G401.6 (cell line): Measurements from ENCODE around the gene MFGE8.

Experiments
- FAIRE-seq: peaks from 2 replicates; lab custom pipeline; 2012; peaks lifted over from hg19 to GRCh38; lab: Jason Lieb, UNC

Gene MFGE8

DNA sequence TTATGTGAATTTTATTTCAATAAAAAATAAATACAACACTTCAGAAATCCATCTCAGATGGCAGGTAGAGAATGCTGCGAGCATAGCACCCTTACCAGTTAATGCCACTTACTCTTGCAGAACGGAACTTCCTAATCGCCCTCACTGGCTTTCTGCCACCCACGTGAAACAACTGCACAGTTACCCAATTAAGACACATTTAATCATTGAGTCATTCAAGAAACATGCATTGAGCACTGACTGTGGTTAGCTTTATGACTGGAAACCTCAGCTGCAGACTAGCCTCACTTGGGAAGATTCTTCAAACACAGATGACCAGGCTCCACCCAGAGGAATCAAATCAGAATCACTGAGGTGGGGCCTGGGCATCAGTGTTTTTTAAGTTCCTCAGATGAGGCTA lies 5.6 kb upstream of the MFGE8 start:
- FAIRE-seq, result no peak

DNA sequence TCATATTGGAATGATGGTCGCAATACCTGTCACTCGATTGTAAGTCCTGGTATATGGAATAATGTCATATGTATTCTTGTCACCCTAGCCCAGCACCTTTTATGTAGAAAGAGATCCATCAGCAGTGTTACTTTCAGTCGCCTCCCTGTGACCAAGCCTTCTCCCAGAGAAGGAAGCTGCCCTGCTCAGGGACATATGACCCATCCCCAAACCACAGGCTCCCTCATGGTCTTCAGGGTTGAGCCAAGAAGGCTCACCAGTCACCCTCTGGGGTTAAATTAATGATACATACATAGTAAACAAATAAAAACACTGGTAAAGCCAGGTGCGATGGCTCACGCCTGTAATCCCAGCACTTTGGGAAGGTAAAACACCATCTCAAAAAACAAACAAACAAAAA lies 4.6 kb upstream of the MFGE8 start:
- no peak for FAIRE-seq

DNA sequence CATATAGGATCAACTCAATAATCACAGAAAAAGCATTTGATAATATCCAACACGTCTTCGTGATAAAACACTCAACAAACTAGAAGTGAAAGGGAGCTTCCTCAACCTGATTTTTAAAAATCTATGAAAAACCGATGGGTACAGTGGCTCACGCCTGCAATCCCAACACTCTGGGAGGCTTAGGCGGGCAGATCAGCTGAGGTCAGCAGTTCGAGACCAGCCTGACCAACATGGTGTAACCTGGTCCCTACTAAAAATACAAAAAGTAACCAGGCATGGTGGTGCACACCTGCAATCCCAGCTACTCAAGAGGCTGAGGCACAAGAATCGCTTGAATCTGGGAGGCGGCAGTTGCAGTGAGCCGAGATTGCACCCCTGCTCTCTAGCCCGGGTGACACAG lies 2.2 kb upstream of the MFGE8 start:
- no peak for FAIRE-seq

DNA sequence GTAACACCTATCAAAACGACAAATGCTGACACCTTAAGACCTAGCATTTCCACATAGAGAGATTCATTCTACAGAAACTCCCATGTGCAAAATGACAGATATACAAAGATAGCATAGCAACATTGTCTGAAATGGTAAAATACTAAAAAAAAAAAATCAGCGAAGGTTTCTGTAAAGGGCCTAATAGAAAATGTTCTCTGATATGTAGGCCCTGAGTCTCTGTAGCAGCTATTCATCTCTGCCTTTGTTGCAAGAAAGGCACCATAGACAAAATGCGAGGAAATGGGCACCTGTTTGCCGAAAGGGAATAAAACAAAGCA lies 631 bp upstream of the MFGE8 start:
- no peak for FAIRE-seq

DNA sequence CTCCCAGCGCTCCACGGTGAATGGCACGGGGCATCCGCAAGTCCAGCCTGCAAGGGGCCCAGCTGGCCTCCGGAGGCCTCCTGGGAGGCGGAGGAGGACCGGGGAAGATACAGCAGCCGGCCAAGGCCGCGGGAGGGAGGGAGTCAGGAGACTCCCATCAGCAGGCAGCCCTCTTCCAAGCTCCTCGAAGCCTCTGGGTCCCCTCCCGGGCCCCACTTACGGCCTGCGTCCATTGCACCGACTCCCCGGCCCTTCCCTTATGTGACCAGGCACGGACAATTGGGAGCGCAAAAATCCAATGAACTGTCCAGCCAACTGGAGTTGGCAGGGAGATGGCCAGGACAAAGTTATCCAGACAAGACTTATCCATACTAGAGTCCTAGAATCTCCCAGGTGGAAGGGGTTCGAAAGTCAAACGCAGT lies 668 bp downstream of the MFGE8 start:
- no peak for FAIRE-seq

DNA sequence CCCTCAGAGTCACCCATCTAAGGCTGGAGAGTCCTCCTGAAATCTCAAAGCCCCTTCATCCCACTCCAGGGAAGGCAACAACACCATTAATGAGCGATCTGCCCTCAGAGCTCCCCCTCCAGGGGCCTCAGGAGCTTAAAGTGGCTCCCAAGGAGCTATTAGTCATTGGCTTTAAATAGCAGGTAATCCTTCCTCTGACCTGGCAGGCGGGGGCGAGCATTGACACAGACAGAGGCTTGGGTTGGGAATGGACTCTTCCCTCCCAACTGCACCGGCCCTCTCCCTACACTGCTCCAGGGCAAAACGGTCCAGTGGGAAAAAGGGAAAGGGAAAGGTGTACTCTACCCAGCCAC lies 1.4 kb downstream of the MFGE8 start:
- FAIRE-seq, result no peak

DNA sequence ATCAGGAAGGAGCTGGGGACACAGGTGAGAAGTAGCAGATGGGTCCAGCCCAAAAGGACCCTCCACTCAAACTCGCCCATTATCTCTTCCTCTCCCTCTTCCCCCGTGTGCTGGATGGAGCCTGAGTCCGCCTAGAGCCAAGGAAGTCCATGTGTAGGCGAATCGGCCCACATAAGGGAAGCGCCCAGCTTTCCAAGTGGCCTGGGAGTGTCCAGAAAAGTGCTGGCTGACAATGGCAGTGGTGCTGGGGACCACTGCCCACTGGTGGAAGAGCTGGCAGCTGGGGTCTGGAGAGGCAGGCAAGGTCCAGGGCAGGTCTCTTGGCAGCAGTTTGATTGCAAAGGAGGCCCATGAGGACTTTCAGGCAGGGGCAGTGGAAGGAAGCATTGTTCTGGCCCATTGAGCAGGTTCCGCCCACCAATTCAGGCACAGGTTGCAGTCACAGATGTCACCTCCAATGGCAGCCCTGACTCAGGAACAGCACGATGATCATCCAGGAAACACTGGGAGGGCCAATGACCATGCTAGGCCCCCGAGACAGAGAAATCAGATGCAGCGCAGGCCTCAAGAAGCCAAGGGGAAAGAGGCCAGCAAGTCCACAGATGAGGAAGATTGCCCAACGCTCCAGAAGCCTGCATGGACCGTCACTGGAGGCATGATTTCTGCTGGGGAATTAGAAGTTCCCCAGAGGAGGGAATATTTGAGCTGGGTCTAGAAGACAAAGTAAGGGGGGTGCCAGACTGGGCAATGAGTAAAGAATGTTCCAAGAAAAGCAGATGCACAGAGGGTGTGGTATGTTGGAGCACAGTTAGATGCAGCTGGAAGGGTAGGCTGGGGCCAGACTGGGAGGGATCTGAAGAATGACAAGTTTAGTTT lies 3.0 kb downstream of the MFGE8 start:
- no peak for FAIRE-seq

DNA sequence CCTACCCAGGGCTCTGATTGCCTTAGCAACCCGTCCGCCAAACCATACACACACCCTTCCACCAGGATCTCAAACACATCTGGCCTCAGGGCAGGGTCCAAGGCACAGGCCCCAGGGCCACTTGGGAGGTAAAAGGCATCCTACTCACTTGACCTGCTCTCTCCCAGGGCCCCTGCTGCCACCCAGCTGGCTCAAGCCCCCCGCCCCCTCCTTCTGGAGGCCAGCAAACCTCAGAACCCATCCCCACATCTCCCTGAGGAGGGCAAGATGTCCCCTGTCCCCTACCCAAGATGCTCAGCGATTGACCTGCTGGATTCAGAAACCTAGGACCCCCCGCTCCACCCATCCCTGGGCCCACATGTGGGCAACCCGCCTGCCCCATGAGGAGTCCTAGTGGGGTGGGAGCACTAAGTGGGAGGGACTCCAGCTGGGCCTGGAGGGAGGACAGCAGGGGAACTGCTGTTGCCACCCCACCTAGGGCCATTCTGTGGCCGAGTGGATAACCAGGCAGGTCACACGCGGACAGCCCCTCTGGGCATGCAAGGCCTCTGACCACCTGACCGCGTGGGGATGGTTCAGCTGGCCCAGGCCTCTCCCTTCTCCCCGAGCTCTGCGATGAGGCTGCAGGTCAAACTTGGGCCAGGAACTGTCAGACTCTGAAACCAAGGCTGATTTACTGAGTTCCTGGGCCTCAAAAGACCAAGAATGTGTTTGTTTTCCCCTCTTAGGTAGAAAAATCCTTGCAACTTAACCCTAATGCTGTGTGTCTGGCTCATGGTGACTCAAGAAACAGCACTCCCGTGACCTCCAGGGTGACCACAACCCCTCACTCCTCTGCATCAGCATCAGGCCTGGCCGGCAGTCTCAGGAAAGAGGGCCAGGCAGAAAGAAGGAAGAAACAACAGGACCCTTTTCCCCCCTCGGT lies 4.2 kb downstream of the MFGE8 start:
- no peak for FAIRE-seq

DNA sequence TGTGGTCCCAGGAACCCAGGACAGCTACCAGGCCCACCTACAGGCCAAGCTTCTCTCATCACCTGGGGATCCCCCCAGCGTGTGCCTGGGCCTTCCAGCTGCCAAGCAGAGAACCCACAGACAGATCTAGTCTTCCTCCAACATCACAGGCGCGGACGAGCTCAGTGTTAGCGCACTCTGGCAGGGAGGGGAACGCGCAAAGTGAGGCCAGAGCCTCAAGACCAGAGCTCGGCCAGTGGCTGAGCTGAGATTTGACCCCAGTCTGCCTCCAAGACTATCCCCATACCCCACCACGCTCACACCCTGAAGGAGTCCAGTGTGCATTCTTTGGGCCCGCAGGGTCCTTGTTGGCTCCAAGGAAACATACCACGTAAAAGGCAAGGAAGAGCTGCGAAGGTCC lies 5.1 kb downstream of the MFGE8 start:
- no peak for FAIRE-seq

DNA sequence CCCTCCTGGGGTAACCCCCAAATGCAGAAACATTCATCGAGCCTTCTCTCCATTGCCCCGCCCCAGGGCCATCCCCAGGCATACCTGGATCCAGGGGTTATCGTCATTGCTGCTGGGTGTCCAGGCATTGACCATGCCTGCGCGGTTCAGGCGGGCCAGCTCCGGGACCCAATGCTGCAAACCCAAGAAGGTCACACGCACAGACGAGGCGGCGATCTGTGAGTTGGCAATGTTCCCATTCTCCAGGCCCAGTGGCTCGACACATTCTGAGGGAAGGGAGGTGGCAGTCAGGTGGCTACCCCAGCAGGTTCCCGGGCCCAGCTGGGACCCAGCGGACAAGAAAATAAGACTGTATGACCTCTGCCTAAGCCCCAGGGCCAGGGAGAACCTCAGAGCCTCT lies 6.1 kb downstream of the MFGE8 start:
- FAIRE-seq, result no peak

DNA sequence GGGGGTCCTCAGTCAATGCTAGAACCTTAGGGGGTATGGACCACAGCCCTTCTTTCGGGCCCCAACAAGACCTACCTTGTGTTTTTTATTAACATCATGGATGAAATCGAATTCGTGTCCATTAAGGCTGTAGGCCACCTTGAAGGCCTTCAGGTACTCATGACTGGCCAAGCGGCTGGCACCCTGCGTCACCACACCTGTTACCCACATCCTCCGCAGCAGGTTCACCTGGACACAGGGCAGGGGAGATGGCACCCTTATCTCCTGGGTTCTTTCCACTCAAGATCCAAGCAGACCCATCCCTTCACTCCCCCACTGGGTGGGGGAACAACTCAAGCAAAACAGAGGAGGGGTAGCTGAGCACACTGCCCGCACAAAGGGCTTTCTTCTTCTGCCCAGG lies 6.6 kb downstream of the MFGE8 start:
- FAIRE-seq, result no peak

DNA sequence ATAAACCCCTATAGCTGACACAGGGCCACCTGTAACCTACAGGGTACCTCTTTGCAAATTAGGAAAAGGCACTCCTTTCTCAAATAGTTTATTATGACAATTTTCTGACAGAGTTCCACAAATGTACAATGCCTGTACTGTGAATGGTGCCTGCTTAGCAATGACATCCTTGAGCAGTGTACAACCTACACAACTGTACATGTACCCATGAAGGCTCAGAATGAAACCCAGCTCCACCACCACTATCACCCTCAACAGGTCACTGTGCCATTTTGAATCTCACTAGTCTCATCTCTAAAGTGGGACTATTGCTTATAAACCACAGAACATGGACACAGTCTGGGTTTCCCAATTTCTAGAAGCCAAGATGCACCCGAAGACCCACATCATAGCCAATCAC lies 7.0 kb downstream of the MFGE8 start:
- FAIRE-seq, result no peak

DNA sequence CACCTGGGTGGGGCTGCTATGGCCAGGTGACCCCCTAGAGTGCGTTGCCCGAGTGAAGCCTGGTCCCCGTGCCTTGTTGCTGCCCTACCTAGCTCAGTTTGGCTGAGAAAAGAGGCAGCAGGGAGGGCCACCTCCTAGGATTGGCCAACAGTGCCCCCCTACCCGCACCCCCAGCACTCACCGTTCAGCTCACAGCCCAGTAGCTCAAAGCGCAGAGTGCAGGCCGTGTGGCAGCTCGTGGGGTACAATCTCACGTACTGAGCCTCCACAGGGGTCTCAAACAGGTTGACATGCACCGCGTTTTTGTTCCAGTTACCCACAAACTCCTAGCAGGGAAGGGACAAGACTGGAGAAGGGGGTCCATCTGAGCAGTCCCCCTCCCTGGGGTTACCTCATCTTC lies 7.6 kb downstream of the MFGE8 start:
- no peak for FAIRE-seq

DNA sequence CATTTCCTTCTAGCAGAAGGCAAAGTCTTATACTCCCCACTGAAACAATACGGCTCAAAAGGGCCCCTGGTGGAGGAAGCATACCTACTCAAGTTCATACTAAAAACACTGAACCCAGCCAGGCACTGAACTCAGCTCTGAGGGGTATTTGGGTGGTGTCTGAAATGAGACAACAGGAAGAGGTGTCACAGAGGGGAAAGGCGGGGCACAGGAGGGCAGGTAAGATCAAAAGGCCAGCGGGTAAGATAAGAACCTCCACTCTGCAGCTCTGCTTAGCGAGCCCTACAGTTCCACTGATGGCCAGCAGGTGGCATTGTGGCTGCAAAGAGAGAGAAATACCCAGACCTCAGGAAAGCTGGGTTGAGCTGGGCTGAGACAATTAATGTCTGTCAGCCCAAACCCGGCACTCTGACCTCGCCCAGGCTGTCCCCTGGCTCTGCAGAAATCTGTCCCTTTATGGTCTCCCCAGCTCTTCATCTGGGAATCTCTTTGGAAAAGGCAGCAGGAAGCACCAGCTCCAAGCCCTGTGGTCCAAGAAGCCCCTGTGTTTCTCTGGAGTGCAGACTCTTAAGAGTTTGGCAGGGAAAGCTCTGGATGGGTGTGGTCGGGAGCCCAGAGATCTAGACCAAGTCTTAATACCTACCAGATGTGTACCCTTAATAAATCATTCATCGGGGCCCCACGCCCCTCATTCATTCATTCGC lies 8.4 kb downstream of the MFGE8 start:
- no peak for FAIRE-seq

DNA sequence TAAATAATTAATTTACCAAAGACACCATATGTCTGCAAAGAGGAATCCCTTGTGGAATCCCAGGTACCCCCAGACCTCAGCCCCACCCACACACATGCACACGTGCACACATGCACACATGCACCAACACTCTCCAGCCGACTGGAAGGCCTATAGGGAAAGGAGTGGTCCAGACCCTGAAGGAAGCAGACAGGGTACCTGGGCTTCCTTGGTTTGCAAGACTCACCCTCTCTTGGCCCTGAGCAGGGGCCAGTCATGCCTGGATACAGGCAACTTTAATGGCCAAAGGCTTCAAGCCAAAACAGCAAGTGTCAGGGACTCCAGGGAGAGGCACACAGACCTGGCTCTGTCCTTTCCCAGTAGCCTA lies 8.9 kb downstream of the MFGE8 start:
- FAIRE-seq, result no peak

DNA sequence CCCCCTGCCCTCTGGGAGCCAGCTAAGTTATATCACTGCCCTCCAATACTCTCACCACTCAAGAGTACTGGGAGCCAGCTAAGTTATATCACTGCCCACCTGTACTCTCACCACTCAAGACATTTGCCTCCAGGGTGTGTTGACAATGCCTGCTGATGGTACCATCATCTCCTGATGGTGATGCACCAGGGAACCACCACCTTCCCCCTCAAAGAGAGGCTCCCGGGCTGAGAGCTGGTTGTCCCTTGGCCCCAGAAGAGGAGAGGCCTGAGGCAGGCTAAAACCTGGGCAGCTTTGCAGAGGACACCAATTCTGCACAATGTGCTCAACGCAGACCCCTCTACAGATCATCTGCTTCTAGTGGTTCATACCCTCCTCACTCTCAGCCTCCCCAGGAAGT lies 10.3 kb downstream of the MFGE8 start:
- FAIRE-seq, result no peak

DNA sequence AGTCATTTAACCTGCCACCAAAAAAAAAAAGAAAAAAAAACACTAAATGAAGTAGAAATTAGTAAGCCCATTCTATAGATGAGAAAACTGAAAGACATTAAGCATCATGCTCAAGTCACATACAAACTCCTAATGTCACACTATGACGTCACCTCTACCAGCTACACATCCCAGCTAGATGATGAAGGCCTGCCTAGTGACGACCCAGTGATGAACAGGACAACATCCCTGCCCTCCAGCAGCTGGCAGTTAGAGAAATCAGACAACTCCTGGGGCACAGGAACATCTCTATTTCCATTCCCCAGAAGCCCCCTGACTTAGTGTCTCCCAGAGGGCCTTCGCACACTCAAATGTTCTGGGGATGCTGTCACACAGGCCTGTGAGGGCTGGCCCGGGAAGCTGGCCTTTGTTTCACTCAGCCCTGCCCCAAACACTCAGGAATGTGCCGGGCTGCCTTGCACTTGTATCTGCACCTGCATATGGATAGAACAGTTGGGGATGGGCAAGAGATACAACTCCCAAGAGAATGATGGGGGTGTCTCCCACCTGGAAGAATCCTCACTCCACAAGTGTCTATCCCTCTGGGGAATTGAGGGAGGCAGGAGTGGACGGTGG lies 10.9 kb downstream of the MFGE8 start:
- no peak for FAIRE-seq

DNA sequence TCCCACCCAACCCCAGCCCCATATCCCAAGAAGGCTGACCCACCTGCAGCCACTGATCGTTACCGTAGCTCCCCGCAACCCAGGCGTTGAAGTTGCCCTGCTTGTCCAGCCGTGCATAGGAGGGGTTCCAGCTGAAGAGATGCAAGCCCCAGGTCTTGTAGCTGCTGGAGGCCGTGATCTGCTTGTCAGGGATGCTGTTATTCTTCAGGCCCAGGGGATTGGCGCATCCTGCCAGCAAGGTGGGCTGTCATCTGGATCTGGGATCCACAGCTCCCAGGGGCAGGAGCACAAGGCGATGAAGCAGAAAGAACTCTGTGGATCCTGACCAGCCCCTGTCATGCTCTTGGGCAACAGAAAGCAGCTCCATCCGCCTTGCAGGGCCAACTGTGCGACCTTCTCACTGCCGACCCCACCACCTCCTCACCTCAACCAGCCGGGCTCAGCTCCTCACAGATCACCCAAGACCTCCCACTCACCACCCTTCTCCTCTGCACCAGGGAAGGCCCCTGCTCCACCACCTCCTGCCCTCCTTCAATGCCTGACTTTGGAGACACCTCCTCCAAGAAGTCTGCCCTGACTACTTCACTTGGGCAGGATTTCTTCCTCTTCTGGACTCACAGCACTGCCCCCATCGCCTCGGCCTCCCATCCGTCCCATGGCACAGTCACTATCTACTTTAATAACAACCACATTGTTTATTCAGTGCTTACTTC lies 11.5 kb downstream of the MFGE8 start:
- no peak for FAIRE-seq

DNA sequence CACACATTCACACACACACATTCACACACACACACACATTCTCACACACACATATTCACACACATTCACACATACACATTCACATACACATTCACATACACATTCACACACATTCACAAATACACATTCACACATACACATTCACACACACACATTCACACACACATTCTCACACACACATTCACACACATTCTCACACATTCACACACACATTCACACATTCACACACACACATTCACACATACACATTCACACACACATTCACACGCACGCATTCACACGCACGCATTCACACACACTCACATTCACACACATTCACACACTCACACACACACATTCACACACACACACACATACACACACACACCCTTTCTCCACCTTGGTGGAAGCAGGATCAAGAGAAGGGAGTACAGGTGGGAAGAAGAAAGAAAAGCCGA lies 12.2 kb downstream of the MFGE8 start:
- FAIRE-seq, result no peak

DNA sequence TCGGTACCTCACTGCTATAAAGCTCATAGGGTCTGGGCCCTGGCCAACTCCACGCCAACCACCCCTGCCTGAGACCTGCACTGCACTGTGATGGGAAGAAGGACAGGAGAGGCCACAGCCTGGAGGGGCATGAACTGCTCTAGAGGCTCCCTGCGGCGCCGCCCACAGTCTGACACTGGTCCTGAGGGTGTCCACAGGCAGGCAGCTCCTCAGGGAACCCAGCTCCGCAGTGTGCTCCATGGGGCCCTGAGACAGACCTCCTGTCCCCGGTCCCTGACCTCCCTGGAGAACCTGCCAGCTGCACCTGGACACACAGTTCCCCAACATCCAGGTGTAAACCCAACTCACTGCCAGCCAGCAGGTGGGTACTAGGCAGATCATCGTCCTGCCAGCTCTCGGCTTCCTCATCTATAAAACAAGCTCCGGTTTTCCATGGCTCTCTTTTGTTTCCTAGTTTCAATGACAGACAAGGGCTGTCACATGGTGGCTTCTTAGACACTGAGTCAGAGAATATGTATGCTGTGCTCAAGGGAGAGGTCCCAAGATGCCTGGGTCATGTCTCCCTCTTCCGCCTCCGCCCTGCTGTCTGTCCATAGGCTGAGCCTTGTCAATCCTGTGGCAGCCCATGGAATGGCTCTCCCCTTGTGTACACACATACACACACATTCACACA lies 12.7 kb downstream of the MFGE8 start:
- peak; percentile 11 for FAIRE-seq

DNA sequence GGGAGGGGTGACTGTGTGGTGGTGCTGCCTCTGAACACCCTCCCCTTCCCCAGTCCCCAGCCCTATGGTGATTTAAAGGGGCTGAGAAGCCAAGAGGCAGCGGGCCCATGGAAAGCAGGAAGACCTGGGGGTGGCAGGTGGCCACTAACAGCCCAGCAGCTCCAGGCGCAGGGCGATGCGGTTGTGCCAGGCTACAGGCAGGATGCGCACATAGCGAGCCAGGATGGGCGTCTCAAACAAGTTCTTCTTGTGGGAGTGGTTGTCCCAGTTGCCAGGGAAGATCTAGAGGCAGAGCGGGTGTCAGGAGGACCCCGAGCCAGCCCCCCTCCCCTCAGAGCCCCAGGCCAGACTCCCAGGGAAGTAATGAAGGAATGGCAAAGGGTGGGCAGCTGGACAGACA lies 13.9 kb downstream of the MFGE8 start:
- no peak for FAIRE-seq
